Heart left ventricle (tissue), 16 donors: ENCODE results near the gene CCM2. TPM values are rescaled to one million over a fixed set of nuclear protein-coding genes. Genes with fewer than 3 reads are reported as not detected.

ENCODE experiments used
- ATAC-seq, 4 donors: fragments of 200-7000 bp; cut with Tn5 transposase; one replicate each; pipeline ENCODE4 v1.9.1; 2020 to 2022; ENCODE audit warnings: moderate library complexity in 4 of 4, mild to moderate bottlenecking in 3 of 4, moderate number of reproducible peaks in 1 of 4
- DNase-seq, 5 donors: peaks; one replicate each; pipeline ENCODE4 v3.0.0-alpha.2; 2020
- H3K27ac ChIP-seq, 12 donors: fragments of 200-600 bp; sonication (generic) in 4 of 12; one replicate each; pipeline versions ENCODE4 v1.5.0 to v1.8.0; 2016 to 2022; ENCODE audit warnings: mild to moderate bottlenecking in 2 of 12
- H3K27me3 ChIP-seq, 9 donors: fragments of 200-600 bp; sonication (generic) in 2 of 9; one replicate each; pipeline versions ENCODE4 v1.5.1 to v1.8.0; 2016 to 2022; ENCODE audit warnings: mild to moderate bottlenecking in 3 of 9
- H3K36me3 ChIP-seq, 9 donors: fragments of 200-600 bp; sonication (generic) in 2 of 9; one replicate each; pipeline versions ENCODE4 v1.5.0 to v1.8.0; 2018 to 2022; ENCODE audit warnings: mild to moderate bottlenecking in 2 of 9
- H3K4me1 ChIP-seq, 12 donors: fragments of 200-600 bp; sonication (generic) in 4 of 12; one replicate each; pipeline versions ENCODE4 v1.5.0 to v1.8.0; 2016 to 2022; ENCODE audit warnings: mild to moderate bottlenecking in 3 of 12
- H3K4me3 ChIP-seq, 12 donors: fragments of 200-600 bp; sonication (generic) in 4 of 12; one replicate each; pipeline versions ENCODE4 v1.5.0 to v1.8.0; 2017 to 2022; ENCODE audit warnings: mild to moderate bottlenecking in 9 of 12, moderate library complexity in 4 of 12
- H3K9me3 ChIP-seq, 12 donors: fragments of 200-600 bp; sonication (generic) in 4 of 12; one replicate each; pipeline versions ENCODE4 v1.5.0 to v1.8.0; 2016 to 2022; ENCODE audit warnings: mild to moderate bottlenecking in 1 of 12
- POLR2A ChIP-seq, 2 donors: fragments of 450-650 bp; IDR thresholded peaks; one replicate each; pipeline ENCODE4 v1.6.1; 2017; ENCODE audit warnings: antibody characterized with exemption in 2 of 2, mild to moderate bottlenecking in 2 of 2, moderate library complexity in 2 of 2
- WGBS, 4 donors: extraction: QIAGEN DNeasy Blood & Tissue Kit in 2 of 4; methylation state at CpG; one replicate each; pipeline versions ENCODE4 v1.1.5 to v1.1.7; 2013 to 2018; 5-methylcytosine and 5-hydroxymethylcytosine counted together
- intact Hi-C, 10 donors: fragments of 100-400 bp; cut with DNase I; formaldehyde crosslinking; loops; one replicate each; pipeline versions ENCODE4 v1.11.1 to v1.14.2; 2022
- polyA plus RNA-seq, 2 donors: library from polyadenylated mRNA; stranded (reverse); fragments of 200-250 nt; gene quantifications; one replicate each; pipeline ENCODE4 v1.2.3, GENCODE V29; 2013
- total RNA-seq, 9 donors: library from RNA; depleted of rRNA in 2 of 9; stranded (reverse); fragments of >200 nt in 2 of 9; fragmentation: NEBNext Ultra II Directional in 3 of 9; extraction: Animal tissue kit (Norgen Biotek cat#: 25700) in 3 of 9; gene quantifications; one replicate each; pipeline versions ENCODE4 v1.1.0 to v1.2.4, GENCODE V29; 2016 to 2023
- TF ChIP-seq, protein P1 (sequence below), 12 donors: fragments of 200-600 bp; sonication (generic) in 4 of 12; IDR thresholded peaks; one replicate each; pipeline versions ENCODE4 v1.5.0 to v1.8.0; 2018 to 2022; ENCODE audit warnings: antibody characterized with exemption in 12 of 12, mild to moderate bottlenecking in 5 of 12
- donor health status: ischemic (EF 13 %, LVEDD 7.1; RV severe dilation, severe dysfunction).
- donor health status: healthy with polysubstance abuse.
- donor health status: DM: no; HTN: yes; CAD: no.
- donor health status: DM: no; HTN: no; CAD: no.
- donor health status: ischemic (EF 25% LVEDD 6.9; RV normal size, moderate dysfunction).
- donor health status: ischemic (EF 25% LVEDD 5.7; RV mildly dilated, moderate dysfunction).
- donor health status: healthy.
- donor health status: DM: yes; HTN: yes; CAD: no.
- donor health status: ischemic (EF 35%, LVEDD 5.7; RV mildly dilated, moderate dysfunction).
- donor health status: nonischemic (EF 11% LVEDD 7.7; RV severe dilation, severe dysfunction).
- donor health status: DM: yes; HTN: yes; CAD: no.
- donor health status: PGD.
- donor health status: ischemic (EF 29% LVEDD 5.4; RV normal size, mild dysfunction).
- donor health status: nonischemic (EF 23%, LVEDD 6.1; RV moderate dilation, normal function).

Gene CCM2
- total and polyA plus RNA-seq, 11 donors: 24.7 to 68.2 (median 35.3) TPM

GRCh38 chr7:44969701-44970522, 30.1 kb upstream of the CCM2 start:
- DNase-seq (no peak), ATAC-seq (no peak)
- no peaks in the 10 kb centered on the region for H3K9me3 ChIP-seq
- no peak overlapping the region for H3K4me3 ChIP-seq
- H3K36me3 ChIP-seq: peaks cover 0 to 75% (median 0%) of the 10 kb centered on the region in 9 donors
- no peaks in the 10 kb centered on the region for H3K27me3 ChIP-seq
- H3K27ac ChIP-seq: no peak overlapping the region
- no peak for TF ChIP-seq POLR2A (IDR thresholded peaks at IDR 0.05)
- TF ChIP-seq, protein P1, sequence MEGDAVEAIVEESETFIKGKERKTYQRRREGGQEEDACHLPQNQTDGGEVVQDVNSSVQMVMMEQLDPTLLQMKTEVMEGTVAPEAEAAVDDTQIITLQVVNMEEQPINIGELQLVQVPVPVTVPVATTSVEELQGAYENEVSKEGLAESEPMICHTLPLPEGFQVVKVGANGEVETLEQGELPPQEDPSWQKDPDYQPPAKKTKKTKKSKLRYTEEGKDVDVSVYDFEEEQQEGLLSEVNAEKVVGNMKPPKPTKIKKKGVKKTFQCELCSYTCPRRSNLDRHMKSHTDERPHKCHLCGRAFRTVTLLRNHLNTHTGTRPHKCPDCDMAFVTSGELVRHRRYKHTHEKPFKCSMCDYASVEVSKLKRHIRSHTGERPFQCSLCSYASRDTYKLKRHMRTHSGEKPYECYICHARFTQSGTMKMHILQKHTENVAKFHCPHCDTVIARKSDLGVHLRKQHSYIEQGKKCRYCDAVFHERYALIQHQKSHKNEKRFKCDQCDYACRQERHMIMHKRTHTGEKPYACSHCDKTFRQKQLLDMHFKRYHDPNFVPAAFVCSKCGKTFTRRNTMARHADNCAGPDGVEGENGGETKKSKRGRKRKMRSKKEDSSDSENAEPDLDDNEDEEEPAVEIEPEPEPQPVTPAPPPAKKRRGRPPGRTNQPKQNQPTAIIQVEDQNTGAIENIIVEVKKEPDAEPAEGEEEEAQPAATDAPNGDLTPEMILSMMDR (IDR thresholded peaks at IDR 0.05): no peak
- intact Hi-C loops: loop anchor here in 7 of 10 donors (5.0 to 10.0 kb wide), 5 partner anchors 142 to 305 kb away; partner anchors contain the start of gene TBRG4 (in 1 of the 7)
- 78 to 93% (median 84%) methylated on average over 13 to 21 of the region's 21 CpGs for WGBS, 4 donors
- H3K4me1 ChIP-seq: peaks cover 0 to 4% (median 0%) of the 10 kb centered on the region in 12 donors

DNA sequence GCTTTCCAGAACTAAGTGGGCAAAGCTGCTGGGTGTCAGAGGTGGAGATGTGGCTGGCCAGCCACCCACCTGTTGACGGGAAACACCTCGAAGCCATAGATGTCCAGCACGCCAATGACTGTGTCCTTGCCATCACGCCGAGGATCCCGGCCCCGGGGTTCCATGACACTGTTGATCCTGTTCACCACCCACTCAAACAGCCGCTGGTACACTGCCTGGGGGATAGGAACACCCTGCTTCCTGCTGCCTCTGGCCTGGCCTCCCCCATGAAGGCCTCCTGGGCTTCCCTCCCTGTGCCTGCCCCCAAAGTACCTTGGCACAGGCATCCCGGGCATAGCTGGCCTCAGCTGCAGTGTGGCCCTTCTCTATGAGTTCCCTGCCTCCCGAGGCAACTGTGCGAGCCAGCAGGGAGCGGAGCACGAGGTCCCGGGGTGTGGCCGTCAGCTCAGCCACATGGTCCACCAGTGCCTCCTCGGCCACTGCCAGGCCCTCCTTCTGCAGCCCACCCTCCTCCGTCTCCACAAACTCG, 29.4 kb upstream of the CCM2 start:
- H3K9me3 ChIP-seq: no peaks in the 10 kb centered on the region
- TF ChIP-seq, protein P1 (IDR thresholded peaks at IDR 0.05): no peak
- H3K36me3 ChIP-seq: peaks cover 0 to 77% (median 0%) of the 10 kb centered on the region in 9 donors
- no peak overlapping the region for H3K27ac ChIP-seq
- DNase-seq (no peak), ATAC-seq (no peak)
- H3K27me3 ChIP-seq: no peaks in the 10 kb centered on the region
- WGBS, 4 donors: 84 to 90% (median 87%) methylated on average over 15 to 18 of the region's 18 CpGs
- peaks cover 0 to 4% (median 0%) of the 10 kb centered on the region in 12 donors for H3K4me1 ChIP-seq
- H3K4me3 ChIP-seq: no peak overlapping the region
- intact Hi-C loops: loop anchor here in 7 of 10 donors (5.0 to 10.0 kb wide), 4 partner anchors 142 to 304 kb away; partner anchors contain the start of gene TBRG4 (in 1 of the 7)

DNA sequence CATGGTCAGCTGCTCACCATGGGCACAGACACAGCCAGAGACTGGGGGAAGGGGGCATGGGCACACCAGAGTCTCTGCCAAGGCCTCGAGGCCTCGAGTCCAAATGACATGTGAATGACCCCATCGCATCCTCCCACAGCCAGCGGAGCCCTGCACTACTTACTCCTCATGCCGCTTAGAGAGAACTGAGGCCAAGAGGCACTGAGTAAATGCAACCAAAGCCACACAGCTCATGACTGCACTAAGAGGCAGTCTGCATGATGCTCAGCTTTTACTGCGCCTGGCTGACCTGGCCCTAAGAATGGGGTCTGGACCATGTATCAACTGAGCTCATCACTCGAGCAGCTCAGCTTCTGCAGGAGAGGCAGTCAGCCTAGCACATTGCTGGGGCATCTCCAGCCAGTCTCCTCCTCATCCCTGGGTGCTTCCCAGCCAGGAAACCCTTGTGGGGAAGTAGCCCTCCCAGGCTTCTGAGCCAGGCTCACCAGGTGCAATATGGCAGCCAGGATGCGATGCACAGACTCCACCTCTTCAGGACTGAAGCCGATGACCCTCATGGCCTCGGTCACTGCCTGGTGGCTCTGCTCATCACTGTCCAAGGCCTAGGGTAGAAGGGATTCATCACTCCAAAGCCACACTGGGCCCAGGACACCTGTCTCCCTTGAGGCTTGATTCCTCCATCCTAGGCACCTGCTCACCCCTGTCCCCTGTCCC, 28.7 kb upstream of the CCM2 start:
- H3K4me3 ChIP-seq: no peak overlapping the region
- ATAC-seq (no peak), DNase-seq (no peak)
- peaks cover 0 to 77% (median 0%) of the 10 kb centered on the region in 9 donors for H3K36me3 ChIP-seq
- no peaks in the 10 kb centered on the region for H3K27me3 ChIP-seq
- WGBS, 4 donors: 79 to 88% (median 86%) methylated on average over 9 to 10 of the region's 10 CpGs
- no peaks in the 10 kb centered on the region for H3K9me3 ChIP-seq
- intact Hi-C loops: loop anchor here in 7 of 10 donors (5.0 to 10.0 kb wide), 4 partner anchors 141 to 303 kb away; partner anchors contain the start of gene TBRG4 (in 1 of the 7)
- peaks cover 0 to 6% (median 0%) of the 10 kb centered on the region in 12 donors for H3K4me1 ChIP-seq
- no peak overlapping the region for H3K27ac ChIP-seq
- TF ChIP-seq, protein P1 (IDR thresholded peaks at IDR 0.05): no peak
- TF ChIP-seq POLR2A (IDR thresholded peaks at IDR 0.05): no peak
